ENCODE measurements around the gene KLK1.
"Not testable (repeated sequence)": the region's sequence is repeated elsewhere in the genome, so short reads cannot be mapped to it uniquely, and the experiment has no call there.

GRCh38 chr19:50770164-50770563 is 53.4 kb downstream of the KLK1 start, which contains the start of gene GPR32:
- TF ChIP-seq CTCF, POLR2A (IDR thresholded peaks at IDR 0.05): not testable (repeated sequence)
